Osteoblast (primary cell): Measurements from ENCODE around the gene RFX1. TPM values are rescaled to one million over a fixed set of nuclear protein-coding genes. Genes with fewer than 3 reads are reported as not detected.

Source experiments
- DNase-seq: peaks from one replicate; pipeline ENCODE4 v3.0.0; 2011; ENCODE audit warnings: low spot score, mixed read lengths; ENCODE audit not compliant: insufficient read length; ENCODE audit errors: missing footprints
- H2AFZ ChIP-seq: 2 replicates; pipeline ENCODE4 v1.6.0; 2011; ENCODE audit warnings: mild to moderate bottlenecking, low read length
- H3K27ac ChIP-seq: 2 replicates; pipeline ENCODE4 v1.5.1; 2011; ENCODE audit warnings: mild to moderate bottlenecking, low read depth, low read length, moderate library complexity
- H3K27me3 ChIP-seq: 2 replicates; pipeline ENCODE4 v1.6.0; 2012; ENCODE audit warnings: mild to moderate bottlenecking, control low read depth, inconsistent platforms, low read length, moderate library complexity; ENCODE audit not compliant: insufficient read depth
- H3K36me3 ChIP-seq: 2 replicates; pipeline ENCODE4 v1.5.1; 2011; ENCODE audit warnings: mild to moderate bottlenecking, low read length, control low read depth, moderate library complexity; ENCODE audit not compliant: insufficient read depth
- H3K4me1 ChIP-seq: 2 replicates; pipeline ENCODE4 v1.5.1; 2011; ENCODE audit warnings: mild to moderate bottlenecking, low read length, control low read depth, moderate library complexity; ENCODE audit not compliant: insufficient read depth
- H3K4me2 ChIP-seq: 2 replicates; pipeline ENCODE4 v1.6.0; 2011; ENCODE audit warnings: mild to moderate bottlenecking, low read length; ENCODE audit not compliant: insufficient read depth
- H3K4me3 ChIP-seq: fragments of 200-600 bp; sonication (generic); 3 replicates; pipeline ENCODE4 v1.5.1; 2012; ENCODE audit warnings: mild to moderate bottlenecking, low read length, inconsistent platforms; ENCODE audit not compliant: insufficient read depth
- H3K79me2 ChIP-seq: 2 replicates; pipeline ENCODE4 v1.6.0; 2012; ENCODE audit warnings: mild to moderate bottlenecking, low read length, control low read depth, inconsistent platforms; ENCODE audit not compliant: insufficient read depth
- H3K9me3 ChIP-seq: 2 replicates; pipeline ENCODE4 v1.5.1; 2011; ENCODE audit warnings: low read depth, low read length, control low read depth
- H4K20me1 ChIP-seq: 2 replicates; pipeline ENCODE4 v1.6.0; 2012; ENCODE audit warnings: mild to moderate bottlenecking, low read length, control low read depth; ENCODE audit not compliant: insufficient read depth
- CTCF ChIP-seq: IDR thresholded peaks from 2 replicates; pipeline ENCODE4 v1.5.1; 2011; ENCODE audit warnings: mild to moderate bottlenecking, low read depth, low read length, moderate library complexity; ENCODE audit errors: extremely low read depth
- total RNA-seq: library from RNA; depleted of rRNA; stranded (reverse); fragments of >200 nt; gene quantifications from 2 replicates; pipeline ENCODE4 v1.2.3, GENCODE V29; 2012

The RFX1 gene
- total RNA-seq, 1 donor, result 2.5 TPM

DNA sequence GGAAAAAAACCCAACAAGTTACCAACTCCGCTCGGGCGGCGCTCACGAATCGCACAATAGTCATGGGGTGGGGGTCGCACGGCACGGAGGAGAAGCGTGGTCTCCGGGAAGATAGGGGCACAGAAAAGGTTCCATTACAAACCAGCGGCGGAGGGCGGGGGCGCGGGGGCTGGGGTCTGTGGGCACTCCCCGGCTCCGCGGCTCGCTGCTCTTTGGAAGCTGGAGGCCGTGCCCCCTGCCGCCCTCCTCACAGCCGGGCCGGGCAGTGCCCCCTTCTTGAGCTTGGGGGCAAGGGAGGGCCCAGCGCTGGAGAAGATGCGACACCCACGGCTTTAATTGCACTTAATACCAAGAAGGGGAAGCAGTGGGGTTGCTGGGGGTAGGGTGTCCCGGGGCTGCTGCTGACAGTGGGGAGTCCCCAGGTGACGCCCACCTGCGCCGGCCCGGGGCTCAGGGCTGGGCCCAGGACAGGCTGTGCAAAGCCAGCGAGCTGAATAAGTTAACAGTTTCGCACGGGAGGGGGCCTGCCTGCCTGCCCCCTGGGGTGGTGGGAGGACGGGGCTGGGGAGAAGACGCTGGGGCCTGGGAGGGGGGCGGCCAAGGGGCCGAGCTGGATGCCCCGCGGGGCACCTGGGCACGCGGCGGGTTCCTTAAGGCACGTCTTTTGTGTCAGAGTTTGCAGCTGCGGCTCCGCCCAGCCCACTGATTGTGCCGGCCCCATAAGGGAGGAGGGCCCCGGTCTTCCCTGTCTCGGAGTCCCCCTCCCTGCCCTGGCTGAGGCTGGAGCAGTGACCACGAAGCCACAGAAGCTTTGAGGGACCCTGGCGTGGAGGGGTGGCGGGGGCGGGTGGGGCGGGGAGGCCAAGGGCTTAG lies 44.1 kb downstream of the RFX1 start:
- TF ChIP-seq CTCF, result no peak
- Histone ChIP-seq H3K4me2 (no peak overlapping the region), H2AFZ (no peak overlapping the region), H3K79me2 (no peaks in the 10 kb centered on the region), H3K36me3 (peaks cover 36% of the 10 kb centered on the region), H3K27me3 (no peaks in the 10 kb centered on the region), H4K20me1 (peaks cover 4% of the 10 kb centered on the region), H3K27ac (no peak overlapping the region), H3K9me3 (no peaks in the 10 kb centered on the region), H3K4me1 (peaks cover 7% of the 10 kb centered on the region), H3K4me3 (no peak overlapping the region)
- peak; percentile 71 for DNase-seq

- H3K79me2 ChIP-seq, result no peaks in the 10 kb centered on the region
- no peak overlapping the region for H2AFZ ChIP-seq
- H3K4me2 ChIP-seq, result no peak overlapping the region
- peaks cover 7% of the 10 kb centered on the region for H3K4me1 ChIP-seq
- H3K9me3 ChIP-seq, result no peaks in the 10 kb centered on the region
- H3K4me3 ChIP-seq, result no peak overlapping the region
- H3K27me3 ChIP-seq, result no peaks in the 10 kb centered on the region
- peak; percentile 83 for DNase-seq
- peaks cover 36% of the 10 kb centered on the region for H3K36me3 ChIP-seq
- no peak overlapping the region for H3K27ac ChIP-seq
- TF ChIP-seq CTCF, result no peak
- peaks cover 4% of the 10 kb centered on the region for H4K20me1 ChIP-seq
Observed at GRCh38 chr19:13960863-13961784, 45.0 kb downstream of the RFX1 start.

- H3K4me3 ChIP-seq, result no peak overlapping the region
- peaks cover 9% of the 10 kb centered on the region for H4K20me1 ChIP-seq
- H3K27me3 ChIP-seq, result no peaks in the 10 kb centered on the region
- no peak overlapping the region for H3K27ac ChIP-seq
- H3K36me3 ChIP-seq, result peaks cover 38% of the 10 kb centered on the region
- peaks cover 7% of the 10 kb centered on the region for H3K4me1 ChIP-seq
- no peak overlapping the region for H2AFZ ChIP-seq
- H3K79me2 ChIP-seq, result peaks cover 2% of the 10 kb centered on the region
- peak; percentile 96 for DNase-seq
- H3K9me3 ChIP-seq, result no peaks in the 10 kb centered on the region
- peak; percentile 33 for TF ChIP-seq CTCF
- H3K4me2 ChIP-seq, result no peak overlapping the region
Observed at GRCh38 chr19:13959962-13960862, 45.9 kb downstream of the RFX1 start.
